H1 (cell line): ENCODE results near the gene CH25H. TPM values are rescaled to one million over a fixed set of nuclear protein-coding genes. Genes with fewer than 3 reads are reported as not detected.

ENCODE experiments used
- CTCF ChIA-PET: fragments of 300-600 bp; sonication (Branson Sonifier 250); formaldehyde crosslinking; loops from one replicate; lab custom pipeline; 2021; ENCODE audit not compliant: partially characterized antibody; lab: Charles Lee
- POLR2A ChIA-PET: fragments of 300-600 bp; sonication (Branson Sonifier 250); formaldehyde crosslinking; loops from one replicate; lab custom pipeline; 2021; ENCODE audit warnings: inconsistent platforms; ENCODE audit not compliant: partially characterized antibody; lab: Charles Lee
- DNase-seq, 2 experiments: peaks; one replicate each; pipeline versions ENCODE4 v3.0.0 to v3.0.0-alpha.2; 2010 to 2022; ENCODE audit warnings: low spot score in 2 of 2, low read depth in 1 of 2, mixed read lengths in 1 of 2
- FAIRE-seq: peaks from 2 replicates; lab custom pipeline; 2011; peaks lifted over from hg19 to GRCh38; lab: Jason Lieb, UNC
- H2AFZ ChIP-seq: 2 replicates; pipeline ENCODE4 v1.8.1; 2012; ENCODE audit warnings: low read length, inconsistent platforms
- H2AK5ac ChIP-seq: 2 replicates; pipeline ENCODE4 v1.6.1; 2013; ENCODE audit warnings: low read depth, low read length
- H2BK120ac ChIP-seq: replicated peaks from 2 replicates; pipeline ENCODE3; 2013; ENCODE audit warnings: low read depth, low read length, inconsistent platforms
- H2BK12ac ChIP-seq: 2 replicates; pipeline ENCODE4 v1.6.1; 2013; ENCODE audit warnings: low read depth, low read length
- H2BK15ac ChIP-seq: 2 replicates; pipeline ENCODE4 v1.6.1; 2013; ENCODE audit warnings: low read length
- H2BK20ac ChIP-seq: 2 replicates; pipeline ENCODE4 v1.6.1; 2013; ENCODE audit warnings: low read length
- H2BK5ac ChIP-seq: 2 replicates; pipeline ENCODE4 v1.6.1; 2013; ENCODE audit warnings: low read depth, low read length
- H3K14ac ChIP-seq: 2 replicates; pipeline ENCODE4 v1.6.1; 2013; ENCODE audit warnings: inconsistent platforms; ENCODE audit not compliant: insufficient read length
- H3K18ac ChIP-seq: 2 replicates; pipeline ENCODE4 v1.6.1; 2013; ENCODE audit warnings: low read length; ENCODE audit errors: extremely low read depth
- H3K23ac ChIP-seq: 2 replicates; pipeline ENCODE4 v1.6.1; 2013; ENCODE audit warnings: inconsistent platforms; ENCODE audit not compliant: insufficient read length
- H3K23me2 ChIP-seq: 2 replicates; pipeline ENCODE4 v1.6.1; 2013; ENCODE audit warnings: low read depth, low read length
- H3K27ac ChIP-seq: 2 replicates; pipeline ENCODE4 v1.6.1; 2011; ENCODE audit warnings: low read depth, low read length, inconsistent platforms
- H3K27me3 ChIP-seq, 4 experiments: replicated peaks in 1 of 4; 1 replicate in 1 of 4; 2 replicates in 3 of 4; pipeline versions ENCODE4 v1.6.1 to v1.8.1; 2011 to 2013; ENCODE audit warnings: low read length in 3 of 4, mild to moderate bottlenecking in 3 of 4, inconsistent platforms in 2 of 4, mixed read lengths in 2 of 4, moderate library complexity in 1 of 4; ENCODE audit not compliant: control insufficient read depth in 3 of 4, insufficient read depth in 3 of 4; ENCODE audit errors: extremely low read depth in 1 of 4
- H3K36me3 ChIP-seq, 4 experiments: 2 replicates each; pipeline versions ENCODE4 v1.6.1 to v1.8.1; 2011 to 2013; ENCODE audit warnings: mild to moderate bottlenecking in 4 of 4, low read length in 3 of 4, moderate library complexity in 2 of 4, control low read depth in 1 of 4, inconsistent platforms in 1 of 4; ENCODE audit not compliant: insufficient read depth in 4 of 4, control insufficient read depth in 2 of 4
- H3K4ac ChIP-seq: replicated peaks from 2 replicates; pipeline ENCODE3; 2013; ENCODE audit warnings: low read length, low read depth, mixed read lengths, inconsistent platforms; ENCODE audit not compliant: insufficient read length
- H3K4me1 ChIP-seq, 4 experiments: replicated peaks in 1 of 4; 1 replicate in 1 of 4; 2 replicates in 3 of 4; pipeline versions ENCODE4 v1.6.1 to v1.8.1; 2011 to 2013; ENCODE audit warnings: low read length in 3 of 4, inconsistent platforms in 2 of 4, mixed read lengths in 1 of 4; ENCODE audit not compliant: insufficient read depth in 4 of 4, control insufficient read depth in 3 of 4
- H3K4me2 ChIP-seq, 2 experiments: 2 replicates each; pipeline versions ENCODE4 v1.6.1 to v1.8.1; 2011 to 2013; ENCODE audit warnings: low read depth in 2 of 2, low read length in 2 of 2, control low read depth in 1 of 2, inconsistent platforms in 1 of 2, mild to moderate bottlenecking in 1 of 2; ENCODE audit not compliant: insufficient read depth in 1 of 2
- H3K4me3 ChIP-seq, 4 experiments: fragments of 200-600, 300-600 bp in 1 of 4; sonication (generic), shearing (Covaris generic), sonication (Bioruptor Twin) in 1 of 4; 2 replicates each; pipeline versions ENCODE4 v1.5.1 to v1.8.1; 2011 to 2016; ENCODE audit warnings: low read length in 4 of 4, low read depth in 3 of 4, control low read depth in 2 of 4, inconsistent platforms in 2 of 4, mild to moderate bottlenecking in 2 of 4, mixed read lengths in 1 of 4, moderate library complexity in 1 of 4; ENCODE audit not compliant: insufficient read depth in 2 of 4; ENCODE audit errors: extremely low read depth in 1 of 4
- H3K56ac ChIP-seq: replicated peaks from 2 replicates; pipeline ENCODE3; 2013; ENCODE audit warnings: low read depth, mild to moderate bottlenecking, mixed read lengths, low read length, inconsistent platforms; ENCODE audit not compliant: insufficient read length
- H3K79me1 ChIP-seq: 2 replicates; pipeline ENCODE4 v1.6.1; 2013; ENCODE audit warnings: low read depth, low read length, control low read depth
- H3K79me2 ChIP-seq, 2 experiments: 2 replicates each; pipeline versions ENCODE4 v1.6.1 to v1.8.1; 2012 to 2013; ENCODE audit warnings: low read length in 2 of 2, mild to moderate bottlenecking in 2 of 2, inconsistent platforms in 1 of 2; ENCODE audit not compliant: insufficient read depth in 2 of 2, control insufficient read depth in 1 of 2
- H3K9ac ChIP-seq, 4 experiments: replicated peaks in 1 of 4; 1 replicate in 1 of 4; 2 replicates in 3 of 4; pipeline versions ENCODE4 v1.6.1 to v1.8.1; 2011 to 2013; ENCODE audit warnings: low read depth in 3 of 4, low read length in 3 of 4, control low read depth in 2 of 4, mild to moderate bottlenecking in 2 of 4, moderate library complexity in 2 of 4, inconsistent platforms in 1 of 4; ENCODE audit errors: extremely low read depth in 1 of 4
- H3K9me3 ChIP-seq, 2 experiments: 2 replicates each; pipeline versions ENCODE4 v1.6.1 to v1.8.1; 2012 to 2013; ENCODE audit warnings: mild to moderate bottlenecking in 2 of 2, moderate library complexity in 2 of 2, control low read depth in 1 of 2, inconsistent platforms in 1 of 2, low read depth in 1 of 2, low read length in 1 of 2, mixed read lengths in 1 of 2; ENCODE audit not compliant: insufficient read depth in 2 of 2
- H4K20me1 ChIP-seq, 2 experiments: replicated peaks in 1 of 2; 2 replicates each; pipeline versions ENCODE3 to v1.8.1; 2011 to 2013; ENCODE audit warnings: inconsistent platforms in 2 of 2, low read length in 2 of 2, mild to moderate bottlenecking in 1 of 2; ENCODE audit not compliant: insufficient read depth in 2 of 2, control insufficient read depth in 1 of 2
- H4K5ac ChIP-seq: 2 replicates; pipeline ENCODE4 v1.6.1; 2013; ENCODE audit warnings: low read length, low read depth, mixed read lengths, inconsistent platforms; ENCODE audit not compliant: insufficient read length
- H4K8ac ChIP-seq: 2 replicates; pipeline ENCODE4 v1.8.0; 2013; ENCODE audit warnings: mild to moderate bottlenecking, moderate library complexity, low read length, inconsistent platforms; ENCODE audit not compliant: insufficient read depth; ENCODE audit errors: extremely low read depth
- H4K91ac ChIP-seq: replicated peaks from 2 replicates; pipeline ENCODE3; 2013; ENCODE audit warnings: low read length, mixed read lengths, inconsistent platforms; ENCODE audit not compliant: insufficient read length
- CEBPB ChIP-seq: IDR thresholded peaks from 2 replicates; pipeline ENCODE4 v1.6.1; 2012; ENCODE audit warnings: low read depth, low read length
- CTCF ChIP-seq, 3 experiments: IDR thresholded peaks; 1 replicate in 2 of 3; 2 replicates in 1 of 3; pipeline versions ENCODE4 v1.5.1 to v1.6.1; 2011; ENCODE audit warnings: low read length in 3 of 3, mild to moderate bottlenecking in 3 of 3, inconsistent platforms in 2 of 3, low read depth in 1 of 3, moderate library complexity in 1 of 3; ENCODE audit not compliant: insufficient read depth in 1 of 3; ENCODE audit errors: control extremely low read depth in 1 of 3
- GTF2F1 ChIP-seq: IDR thresholded peaks from 2 replicates; pipeline ENCODE4 v1.6.1; 2012; ENCODE audit warnings: low read depth, low read length, improper control_type of control experiment, borderline replicate concordance
- RAD21 ChIP-seq, 2 experiments: IDR thresholded peaks in 1 of 2; conservative IDR thresholded peaks in 1 of 2; 2 replicates each; pipeline ENCODE4 v1.6.1; 2011; ENCODE audit warnings: low read depth in 2 of 2, low read length in 2 of 2, improper control_type of control experiment in 1 of 2, inconsistent platforms in 1 of 2, mild to moderate bottlenecking in 1 of 2, moderate library complexity in 1 of 2
- SIN3A ChIP-seq, 2 experiments: IDR thresholded peaks in 1 of 2; conservative IDR thresholded peaks in 1 of 2; 2 replicates each; pipeline ENCODE4 v1.6.1; 2011 to 2012; ENCODE audit warnings: low read length in 2 of 2, improper control_type of control experiment in 1 of 2, low read depth in 1 of 2, mild to moderate bottlenecking in 1 of 2
- TEAD4 ChIP-seq: IDR thresholded peaks from 2 replicates; pipeline ENCODE4 v1.6.1; 2012; ENCODE audit warnings: low read depth, low read length, inconsistent platforms, mixed read lengths
- WGBS, 2 experiments: shearing (Covaris generic) in 1 of 2; methylation state at CpG; one replicate each; pipeline versions ENCODE4 v1.1.6 to v1.1.7; 2013 to 2015; ENCODE audit warnings: low lambda C conversion rate in 2 of 2, mixed read lengths in 2 of 2, inconsistent platforms in 1 of 2, low coverage in 1 of 2, missing lambda C conversion rate in 1 of 2; ENCODE audit not compliant: insufficient replicate concordance in 2 of 2, insufficient coverage in 1 of 2, insufficient read length in 1 of 2; ENCODE audit errors: extremely low coverage in 1 of 2, missing lambda C conversion rate in 1 of 2; 5-methylcytosine and 5-hydroxymethylcytosine counted together
- polyA plus RNA-seq, 7 experiments: library from polyadenylated mRNA; depleted of rRNA in 3 of 7; stranded (reverse) in 5 of 7; unstranded in 2 of 7; fragments of >200 nt in 5 of 7; fragments of 200-250 nt in 2 of 7; gene quantifications; 1 replicate in 5 of 7; 2 replicates in 1 of 7; 4 replicates in 1 of 7; pipeline versions ENCODE4 v1.2.1 to v1.2.3, GENCODE V29; 2011 to 2013; ENCODE audit warnings: missing spikeins in 2 of 7, mixed read lengths in 2 of 7
- total RNA-seq: library from RNA; stranded (reverse); fragmentation: NEBNext Ultra II Directional; extraction: Animal tissue kit (Norgen Biotek cat#: 25700); gene quantifications from 2 replicates; pipeline ENCODE4 v1.2.1, GENCODE V29; 2021

Gene CH25H
- total and polyA plus RNA-seq, 2 of the 8 experiments (the other 6 are each of a cell fraction or from before 2014, with no cell fraction given): 0.56 to 1.3 TPM

- ChIA-PET POLR2A (no interaction called here), CTCF (interaction anchor here (0.6 to 2.4 kb wide), 6 partner anchors 9 to 292 kb away, joined by 3 to 7 read pairs (median 4); no protein-coding TSS in a partner anchor)
- no peak for TF ChIP-seq RAD21 (IDR thresholded peaks at IDR 0.05 in 1 of 2, conservative IDR thresholded peaks at IDR 0.05 in 1 of 2; ENCODE audit: low read depth in 2 of 2, low read length in 2 of 2)
- peak; percentile 6 to 16 (median 13); a peak in 2 of 4 replicates for TF ChIP-seq CTCF (IDR thresholded peaks at IDR 0.05; ENCODE audit: control extremely low read depth in 1 of 3, insufficient read depth in 1 of 3, low read depth in 1 of 3, low read length in 3 of 3)
- no peak for TF ChIP-seq GTF2F1
- no peak for TF ChIP-seq CEBPB
- TF ChIP-seq TEAD4: no peak
- no peak for TF ChIP-seq SIN3A (conservative IDR thresholded peaks at IDR 0.05 in 1 of 2, IDR thresholded peaks at IDR 0.05 in 1 of 2; ENCODE audit: low read depth in 1 of 2, low read length in 2 of 2)
- Histone ChIP-seq H3K36me3 (peaks cover 0 to 3% (median under 1%) of the 10 kb centered on the region in 4 experiments; a peak in 2 of 8 replicates), H2BK120ac (no peak overlapping the region), H2AFZ (no peak overlapping the region), H2BK15ac (no peak overlapping the region), H3K4me3 (no peak overlapping the region), H2BK20ac (no peak overlapping the region), H2AK5ac (no peak overlapping the region), H3K79me1 (no peaks in the 10 kb centered on the region), H3K27ac (no peak overlapping the region), H2BK12ac (no peak overlapping the region), H3K56ac (no peak overlapping the region), H3K23ac (no peak overlapping the region), H4K5ac (no peak overlapping the region), H4K8ac (no peak overlapping the region), H3K4me2 (no peak overlapping the region), H3K18ac (no peak overlapping the region), H2BK5ac (no peak overlapping the region), H3K9me3 (peaks cover 5 to 12% of the 10 kb centered on the region in 2 experiments; a peak in 2 of 4 replicates), H4K91ac (no peak overlapping the region), H3K79me2 (no peaks in the 10 kb centered on the region), H3K27me3 (no peaks in the 10 kb centered on the region), H4K20me1 (no peaks in the 10 kb centered on the region), H3K4me1 (peaks cover 0 to 3% (median 0%) of the 10 kb centered on the region in 4 experiments; a peak in 1 of 7 replicates), H3K14ac (no peak overlapping the region), H3K23me2 (no peaks in the 10 kb centered on the region), H3K4ac (no peak overlapping the region), H3K9ac (no peak overlapping the region)
- 79% methylated on average over 16 of the region's 18 CpGs; no CpG with 5 or more reads in 1 of the 2 experiments for WGBS, 2 experiments
- no peak for DNase-seq
- FAIRE-seq: no peak
Observed at GRCh38 chr10:89224739-89225443, 17.8 kb upstream of the CH25H start.
